NB4 (cell line): ENCODE measurements around the gene RBFOX1.

ENCODE experiments used
- POLR2A ChIP-seq: IDR thresholded peaks from 2 replicates; pipeline ENCODE4 v1.6.1; 2011; ENCODE audit warnings: mild to moderate bottlenecking; ENCODE audit not compliant: insufficient read length; ENCODE audit errors: extremely low read depth
- TF ChIP-seq, protein P1 (sequence below): IDR thresholded peaks from 2 replicates; pipeline ENCODE4 v1.6.1; 2011; ENCODE audit warnings: low read depth, low read length
- TF ChIP-seq, protein P2 (sequence below): IDR thresholded peaks from one replicate; pipeline ENCODE4 v1.5.1; 2012; ENCODE audit warnings: low read depth, low read length

DNA sequence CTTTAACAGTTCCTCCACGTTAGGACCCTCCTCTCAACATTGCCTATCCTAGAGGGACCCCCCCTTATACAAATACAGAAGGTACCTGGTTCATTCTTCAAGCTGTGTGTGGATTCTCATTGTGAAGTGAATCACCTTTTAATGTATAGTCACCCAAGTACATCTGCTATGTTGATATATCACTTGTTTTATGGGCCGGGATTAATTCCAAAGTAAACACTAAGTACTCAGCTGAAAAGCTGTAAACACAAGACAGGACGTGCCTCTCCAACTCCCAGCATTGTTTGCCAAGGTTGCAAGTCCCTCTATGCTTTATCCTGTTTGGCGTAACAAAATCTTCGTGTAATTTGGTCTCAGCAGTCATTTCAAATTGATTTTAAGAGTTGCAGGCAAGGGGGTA, 123.6 kb downstream of the RBFOX1 start:
- TF ChIP-seq, protein P1, sequence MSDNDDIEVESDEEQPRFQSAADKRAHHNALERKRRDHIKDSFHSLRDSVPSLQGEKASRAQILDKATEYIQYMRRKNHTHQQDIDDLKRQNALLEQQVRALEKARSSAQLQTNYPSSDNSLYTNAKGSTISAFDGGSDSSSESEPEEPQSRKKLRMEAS = no peak
- TF ChIP-seq, protein P2, sequence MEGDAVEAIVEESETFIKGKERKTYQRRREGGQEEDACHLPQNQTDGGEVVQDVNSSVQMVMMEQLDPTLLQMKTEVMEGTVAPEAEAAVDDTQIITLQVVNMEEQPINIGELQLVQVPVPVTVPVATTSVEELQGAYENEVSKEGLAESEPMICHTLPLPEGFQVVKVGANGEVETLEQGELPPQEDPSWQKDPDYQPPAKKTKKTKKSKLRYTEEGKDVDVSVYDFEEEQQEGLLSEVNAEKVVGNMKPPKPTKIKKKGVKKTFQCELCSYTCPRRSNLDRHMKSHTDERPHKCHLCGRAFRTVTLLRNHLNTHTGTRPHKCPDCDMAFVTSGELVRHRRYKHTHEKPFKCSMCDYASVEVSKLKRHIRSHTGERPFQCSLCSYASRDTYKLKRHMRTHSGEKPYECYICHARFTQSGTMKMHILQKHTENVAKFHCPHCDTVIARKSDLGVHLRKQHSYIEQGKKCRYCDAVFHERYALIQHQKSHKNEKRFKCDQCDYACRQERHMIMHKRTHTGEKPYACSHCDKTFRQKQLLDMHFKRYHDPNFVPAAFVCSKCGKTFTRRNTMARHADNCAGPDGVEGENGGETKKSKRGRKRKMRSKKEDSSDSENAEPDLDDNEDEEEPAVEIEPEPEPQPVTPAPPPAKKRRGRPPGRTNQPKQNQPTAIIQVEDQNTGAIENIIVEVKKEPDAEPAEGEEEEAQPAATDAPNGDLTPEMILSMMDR = no peak
- TF ChIP-seq POLR2A = no peak
